ENCODE data around the gene TLCD1. TPM values are rescaled to one million over a fixed set of nuclear protein-coding genes. Genes with fewer than 3 reads are reported as not detected.
"Not testable (repeated sequence)": the region's sequence is repeated elsewhere in the genome, so short reads cannot be mapped to it uniquely, and the experiment has no call there.

TLCD1 gene
- total and polyA plus RNA-seq, 4 donors, result 0.90 to 2.5 (median 1.5) TPM; not detected in 1

- DNase-seq (peak; percentile 88), ATAC-seq (ENCODE audit: low FRiP score) (peak; percentile 15)
- peaks cover 0 to 6% of the 10 kb centered on the region in 2 donors for H3K4me1 ChIP-seq (ENCODE audit: control insufficient read depth in 1 of 2, insufficient read depth in 2 of 2, low read length in 2 of 2)
- WGBS, 2 donors, result 1% methylated on average over 39 to 45 of the region's 45 CpGs
- no peaks in the 10 kb centered on the region for H3K27me3 ChIP-seq (ENCODE audit: control insufficient read depth in 1 of 2, insufficient read depth in 2 of 2, low read length in 1 of 2)
- H3K4me3 ChIP-seq (ENCODE audit: low read length in 2 of 2), result peak overlapping the region in 1 of 2 donors; percentile 4
- intact Hi-C loops (cut with DNase I), result loop anchor here in 1 of 2 donors (1.0 kb wide), 1 partner anchor 25 kb away; no protein-coding TSS in a partner anchor
- peaks cover 0 to 6% of the 10 kb centered on the region in 2 donors for H3K36me3 ChIP-seq (ENCODE audit: control insufficient read depth in 1 of 2, insufficient read depth in 2 of 2, low read length in 1 of 2)
- no peaks in the 10 kb centered on the region for H3K9me3 ChIP-seq (ENCODE audit: control insufficient read depth, low read length)
- peak overlapping the region in 1 of 2 donors; percentile 20 for H3K27ac ChIP-seq (ENCODE audit: low read depth in 1 of 2, low read length in 2 of 2)
Observed at GRCh38 chr17:28725660-28726225, 290 bp downstream of the TLCD1 start.

- Histone ChIP-seq H3K36me3 (ENCODE audit: control insufficient read depth in 1 of 2, insufficient read depth in 2 of 2, low read length in 1 of 2) (peaks cover 0 to 6% of the 10 kb centered on the region in 2 donors), H3K9me3 (ENCODE audit: control insufficient read depth, low read length) (no peaks in the 10 kb centered on the region), H3K4me3 (ENCODE audit: low read length in 2 of 2) (no peak overlapping the region), H3K27ac (ENCODE audit: low read depth in 1 of 2, low read length in 2 of 2) (no peak overlapping the region), H3K4me1 (ENCODE audit: control insufficient read depth in 1 of 2, insufficient read depth in 2 of 2, low read length in 2 of 2) (peaks cover 0 to 6% of the 10 kb centered on the region in 2 donors), H3K27me3 (ENCODE audit: control insufficient read depth in 1 of 2, insufficient read depth in 2 of 2, low read length in 1 of 2) (no peaks in the 10 kb centered on the region)
- DNase-seq (no peak), ATAC-seq (ENCODE audit: low FRiP score) (no peak)
- WGBS, 2 donors, result 16% methylated on average over 20 of the region's 20 CpGs
- intact Hi-C loops (cut with DNase I), result no loop called here
Observed at GRCh38 chr17:28725166-28725659, 820 bp downstream of the TLCD1 start.

DNA sequence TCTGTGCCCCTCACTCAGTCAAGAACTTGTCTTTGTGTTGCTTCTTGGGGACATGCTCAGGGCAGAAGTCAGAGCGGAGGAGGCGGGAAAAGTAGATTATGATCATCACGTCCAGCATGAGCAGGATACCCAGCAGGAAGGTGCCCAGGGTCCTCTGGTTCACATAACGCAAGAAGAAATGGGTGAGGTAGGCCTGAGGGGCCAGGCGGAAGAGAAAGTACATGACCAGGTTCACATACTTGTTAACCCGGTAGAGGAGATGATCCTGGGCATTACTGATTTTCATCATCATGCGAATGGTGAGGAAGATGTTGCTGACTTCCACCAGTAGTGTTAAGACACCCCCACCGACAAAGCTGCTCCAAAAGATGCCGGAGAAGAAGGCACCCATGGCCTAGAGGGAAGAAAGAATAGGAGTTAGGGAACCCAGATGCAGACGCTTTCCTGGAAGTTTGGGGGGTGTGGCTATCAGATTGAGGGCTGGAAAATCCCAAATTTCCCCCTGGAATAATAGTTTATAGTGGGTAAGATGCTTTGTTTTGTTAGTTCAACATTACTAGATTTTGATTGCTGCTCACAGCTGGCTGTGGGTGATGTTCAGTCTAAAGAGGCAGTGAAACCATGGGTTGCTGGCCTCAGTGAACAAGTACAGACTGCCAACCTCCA is 1.4 kb downstream of the TLCD1 start:
- ATAC-seq (ENCODE audit: low FRiP score) (no peak), DNase-seq (no peak)
- intact Hi-C loops (cut with DNase I), result no loop called here
- Histone ChIP-seq H3K4me1 (ENCODE audit: control insufficient read depth in 1 of 2, insufficient read depth in 2 of 2, low read length in 2 of 2) (peaks cover 0 to 6% of the 10 kb centered on the region in 2 donors), H3K27me3 (ENCODE audit: control insufficient read depth in 1 of 2, insufficient read depth in 2 of 2, low read length in 1 of 2) (no peaks in the 10 kb centered on the region), H3K27ac (ENCODE audit: low read depth in 1 of 2, low read length in 2 of 2) (no peak overlapping the region), H3K4me3 (ENCODE audit: low read length in 2 of 2) (no peak overlapping the region), H3K36me3 (ENCODE audit: control insufficient read depth in 1 of 2, insufficient read depth in 2 of 2, low read length in 1 of 2) (peaks cover 0 to 6% of the 10 kb centered on the region in 2 donors), H3K9me3 (ENCODE audit: control insufficient read depth, low read length) (no peaks in the 10 kb centered on the region)
- WGBS, 2 donors, result 78 to 80% methylated on average over 10 of the region's 10 CpGs

DNA sequence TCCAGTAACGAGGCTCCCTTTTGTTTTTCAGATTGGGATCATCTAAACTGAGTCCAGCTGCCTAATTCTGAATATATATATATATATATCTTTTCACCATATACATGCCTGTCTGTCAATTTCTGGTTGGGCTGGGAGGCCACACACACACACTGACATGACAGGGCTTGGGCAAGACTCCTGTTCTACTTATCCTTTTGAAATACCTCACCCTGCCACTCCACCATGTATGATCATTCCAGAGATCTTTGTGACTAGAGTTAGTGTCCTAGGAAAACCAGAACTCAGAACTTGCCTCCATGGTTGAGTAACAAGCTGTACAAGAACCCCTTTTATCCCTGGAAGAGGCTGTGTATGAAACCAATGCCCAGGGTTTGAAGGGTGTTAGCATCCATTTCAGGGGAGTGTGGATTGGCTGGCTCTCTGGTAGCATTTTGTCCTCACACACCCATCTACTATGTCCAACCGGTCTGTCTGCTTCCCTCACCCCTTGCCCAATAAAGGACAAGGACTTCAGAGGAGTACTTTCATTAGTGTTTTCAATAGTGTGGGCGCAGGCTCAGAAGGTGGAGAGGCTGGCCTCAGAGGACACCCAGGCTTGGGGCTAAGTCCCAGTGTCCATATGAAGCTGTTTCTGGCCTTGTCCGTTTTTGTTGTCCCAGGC is 2.1 kb downstream of the TLCD1 start:
- H3K27me3 ChIP-seq (ENCODE audit: control insufficient read depth in 1 of 2, insufficient read depth in 2 of 2, low read length in 1 of 2); H3K36me3 ChIP-seq (ENCODE audit: control insufficient read depth in 1 of 2, insufficient read depth in 2 of 2, low read length in 1 of 2); H3K27ac ChIP-seq (ENCODE audit: low read depth in 1 of 2, low read length in 2 of 2); DNase-seq; ATAC-seq (ENCODE audit: low FRiP score); H3K4me3 ChIP-seq (ENCODE audit: low read length in 2 of 2); H3K4me1 ChIP-seq (ENCODE audit: control insufficient read depth in 1 of 2, insufficient read depth in 2 of 2, low read length in 2 of 2); intact Hi-C loops (cut with DNase I); H3K9me3 ChIP-seq (ENCODE audit: control insufficient read depth, low read length): not testable (repeated sequence)
- 73 to 83% methylated on average over 4 of the region's 4 CpGs for WGBS, 2 donors

- Histone ChIP-seq H3K36me3 (ENCODE audit: control insufficient read depth in 1 of 2, insufficient read depth in 2 of 2, low read length in 1 of 2) (peaks cover 0 to 6% of the 10 kb centered on the region in 2 donors), H3K4me3 (ENCODE audit: low read length in 2 of 2) (no peak overlapping the region), H3K4me1 (ENCODE audit: control insufficient read depth in 1 of 2, insufficient read depth in 2 of 2, low read length in 2 of 2) (peaks cover 0 to 6% of the 10 kb centered on the region in 2 donors), H3K27ac (ENCODE audit: low read depth in 1 of 2, low read length in 2 of 2) (no peak overlapping the region), H3K27me3 (ENCODE audit: control insufficient read depth in 1 of 2, insufficient read depth in 2 of 2, low read length in 1 of 2) (no peaks in the 10 kb centered on the region), H3K9me3 (ENCODE audit: control insufficient read depth, low read length) (no peaks in the 10 kb centered on the region)
- 74 to 76% methylated on average over 6 of the region's 6 CpGs for WGBS, 2 donors
- ATAC-seq (ENCODE audit: low FRiP score), result no peak
- intact Hi-C loops (cut with DNase I), result no loop called here
- DNase-seq, result no peak
Observed at GRCh38 chr17:28723159-28723835, 2.7 kb downstream of the TLCD1 start.

- 59 to 62% methylated on average over 7 of the region's 7 CpGs for WGBS, 2 donors
- H3K4me1 ChIP-seq (ENCODE audit: control insufficient read depth in 1 of 2, insufficient read depth in 2 of 2, low read length in 2 of 2), result peaks cover 0 to 6% of the 10 kb centered on the region in 2 donors
- no peak overlapping the region for H3K27ac ChIP-seq (ENCODE audit: low read depth in 1 of 2, low read length in 2 of 2)
- intact Hi-C loops (cut with DNase I), result no loop called here
- H3K9me3 ChIP-seq (ENCODE audit: control insufficient read depth, low read length), result no peaks in the 10 kb centered on the region
- no peak overlapping the region for H3K4me3 ChIP-seq (ENCODE audit: low read length in 2 of 2)
- ATAC-seq (ENCODE audit: low FRiP score) (no peak), DNase-seq (no peak)
- peaks cover 0 to 6% of the 10 kb centered on the region in 2 donors for H3K36me3 ChIP-seq (ENCODE audit: control insufficient read depth in 1 of 2, insufficient read depth in 2 of 2, low read length in 1 of 2)
- H3K27me3 ChIP-seq (ENCODE audit: control insufficient read depth in 1 of 2, insufficient read depth in 2 of 2, low read length in 1 of 2), result no peaks in the 10 kb centered on the region
Observed at GRCh38 chr17:28722417-28723158, 3.4 kb downstream of the TLCD1 start.

- H3K27me3 ChIP-seq (ENCODE audit: control insufficient read depth in 1 of 2, insufficient read depth in 2 of 2, low read length in 1 of 2); intact Hi-C loops (cut with DNase I); H3K9me3 ChIP-seq (ENCODE audit: control insufficient read depth, low read length); H3K36me3 ChIP-seq (ENCODE audit: control insufficient read depth in 1 of 2, insufficient read depth in 2 of 2, low read length in 1 of 2); H3K4me3 ChIP-seq (ENCODE audit: low read length in 2 of 2); H3K27ac ChIP-seq (ENCODE audit: low read depth in 1 of 2, low read length in 2 of 2); ATAC-seq (ENCODE audit: low FRiP score); H3K4me1 ChIP-seq (ENCODE audit: control insufficient read depth in 1 of 2, insufficient read depth in 2 of 2, low read length in 2 of 2); DNase-seq: not testable (repeated sequence)
- WGBS, 2 donors, result 29 to 34% methylated on average over 19 of the region's 19 CpGs
Observed at GRCh38 chr17:28720997-28721329, 5.1 kb downstream of the TLCD1 start.
